GM18868 (cell line): Measurements from ENCODE around the gene SGPL1.
"Not testable (repeated sequence)": the region's sequence is repeated elsewhere in the genome, so short reads cannot be mapped to it uniquely, and the experiment has no call there.

Experiments
- ATAC-seq: cut with Tn5 transposase; IDR thresholded peaks from one replicate; pipeline ENCODE4 v1.9.1; 2021; ENCODE audit warnings: mild to moderate bottlenecking, moderate library complexity; ENCODE audit not compliant: unreplicated experiment

Gene SGPL1

DNA sequence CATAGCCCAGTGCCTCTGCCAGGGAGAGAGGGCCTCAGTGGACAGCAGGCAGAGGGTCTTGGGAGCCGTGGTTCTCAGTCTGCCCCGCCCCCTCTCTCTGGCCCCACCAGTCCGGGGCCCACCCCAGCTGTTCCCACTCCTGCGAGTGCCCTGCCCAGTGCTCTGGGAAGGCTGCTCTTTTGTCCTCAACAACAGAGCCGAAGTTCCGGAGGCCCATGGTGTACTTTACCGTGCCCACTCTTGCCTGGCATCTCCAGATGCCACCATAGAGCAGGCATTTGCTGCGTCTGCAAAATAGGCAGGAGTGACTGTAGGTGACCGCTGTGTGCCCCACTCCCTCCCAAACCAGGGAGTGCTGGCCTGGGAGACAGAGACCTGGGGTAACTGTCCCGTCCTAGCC, 101.9 kb downstream of the SGPL1 start:
- no peak for ATAC-seq

DNA sequence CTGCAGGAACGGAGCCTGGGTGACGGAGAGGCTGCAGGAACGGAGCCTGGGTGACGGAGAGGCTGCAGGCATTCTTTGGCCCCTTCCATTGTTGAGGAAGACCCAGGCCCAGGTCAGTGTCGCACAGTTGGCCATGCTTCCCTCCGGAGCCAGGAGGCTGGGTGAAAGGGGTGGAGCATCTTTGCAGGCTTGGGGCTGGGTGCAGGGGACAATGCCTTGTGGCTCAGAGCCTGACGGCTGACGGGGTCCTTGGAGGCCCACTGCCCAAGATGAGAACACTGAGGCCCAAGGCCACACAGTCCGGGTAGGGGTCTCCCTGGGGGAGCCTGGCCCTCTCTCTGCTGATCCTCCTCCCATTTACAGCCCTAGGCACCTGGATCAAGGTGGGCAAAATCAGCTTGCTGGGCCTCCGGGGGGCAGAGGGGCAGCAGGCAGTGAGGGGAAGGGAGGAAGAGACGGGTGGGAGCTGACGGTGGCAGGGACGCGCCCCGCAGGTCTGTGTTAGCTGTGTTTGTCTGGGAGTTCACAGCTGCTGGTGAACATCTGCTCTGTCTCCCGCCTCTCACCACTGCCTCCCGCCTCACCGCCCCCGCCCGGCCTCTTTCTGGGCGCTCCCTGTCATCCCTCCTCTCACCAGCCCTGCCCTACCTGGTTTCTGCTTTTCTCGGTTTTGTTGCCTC, 103.2 kb downstream of the SGPL1 start:
- ATAC-seq: no peak

DNA sequence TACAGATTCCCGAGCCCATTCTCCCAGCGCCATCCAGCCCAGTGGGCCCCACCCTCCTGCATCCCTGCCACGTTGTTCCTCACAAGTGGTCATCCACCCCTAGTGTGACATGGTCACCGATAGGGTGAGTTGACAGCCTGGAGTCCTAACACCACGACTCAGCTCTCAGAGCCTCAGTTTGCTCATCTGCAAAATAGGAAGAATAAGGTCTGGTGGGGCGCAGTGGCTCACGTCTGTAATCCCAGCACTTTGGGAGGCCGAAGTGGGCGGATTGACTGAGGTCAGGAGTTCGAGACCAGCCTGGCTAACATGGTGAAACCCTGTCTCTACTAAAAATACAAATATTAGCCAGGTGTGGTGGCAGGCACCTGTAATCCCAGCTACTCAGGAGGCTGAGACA, 104.2 kb downstream of the SGPL1 start:
- not testable (repeated sequence) for ATAC-seq

DNA sequence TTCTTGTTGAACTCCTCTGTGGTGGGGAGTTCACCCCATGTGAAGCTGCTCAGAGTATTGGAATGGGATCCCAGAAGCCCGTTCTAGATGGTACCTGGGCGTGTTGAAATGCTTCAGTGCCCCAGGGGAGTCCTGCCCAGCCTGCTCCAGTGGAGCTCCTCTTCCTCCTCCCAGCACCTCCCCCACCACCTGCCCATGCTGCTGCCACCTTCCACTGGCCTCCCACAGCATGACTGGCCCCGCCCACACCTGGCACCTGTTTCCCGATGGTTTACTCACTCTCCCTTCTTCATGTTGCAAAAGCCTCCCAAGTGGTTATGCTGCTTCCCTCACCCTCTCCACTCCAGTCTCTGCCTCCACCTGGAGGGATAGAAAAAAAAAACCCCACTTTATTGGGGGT, 104.8 kb downstream of the SGPL1 start:
- ATAC-seq: no peak

DNA sequence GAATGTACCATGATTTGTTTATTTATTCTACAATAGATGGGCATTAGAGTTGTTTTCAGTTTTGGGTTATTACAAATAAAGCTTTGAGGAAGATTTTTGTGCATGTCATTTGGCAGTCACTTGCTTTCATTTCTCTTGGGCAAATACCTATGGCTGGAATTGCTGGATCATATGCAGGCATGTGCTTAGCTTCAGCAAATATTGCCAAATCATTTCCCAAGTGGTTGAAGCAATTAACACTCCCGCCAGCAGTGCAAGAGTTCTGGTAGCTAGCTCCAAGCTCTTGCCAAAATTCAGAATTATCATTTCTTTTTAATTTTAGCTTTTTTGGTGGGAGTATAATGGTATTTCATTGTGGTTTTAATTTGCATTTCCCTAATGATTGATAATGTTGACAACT, 105.5 kb downstream of the SGPL1 start:
- no peak for ATAC-seq

- no peak for ATAC-seq
These were observed 107.9 kb downstream of the SGPL1 start for GRCh38 chr10:70923696-70924095.

DNA sequence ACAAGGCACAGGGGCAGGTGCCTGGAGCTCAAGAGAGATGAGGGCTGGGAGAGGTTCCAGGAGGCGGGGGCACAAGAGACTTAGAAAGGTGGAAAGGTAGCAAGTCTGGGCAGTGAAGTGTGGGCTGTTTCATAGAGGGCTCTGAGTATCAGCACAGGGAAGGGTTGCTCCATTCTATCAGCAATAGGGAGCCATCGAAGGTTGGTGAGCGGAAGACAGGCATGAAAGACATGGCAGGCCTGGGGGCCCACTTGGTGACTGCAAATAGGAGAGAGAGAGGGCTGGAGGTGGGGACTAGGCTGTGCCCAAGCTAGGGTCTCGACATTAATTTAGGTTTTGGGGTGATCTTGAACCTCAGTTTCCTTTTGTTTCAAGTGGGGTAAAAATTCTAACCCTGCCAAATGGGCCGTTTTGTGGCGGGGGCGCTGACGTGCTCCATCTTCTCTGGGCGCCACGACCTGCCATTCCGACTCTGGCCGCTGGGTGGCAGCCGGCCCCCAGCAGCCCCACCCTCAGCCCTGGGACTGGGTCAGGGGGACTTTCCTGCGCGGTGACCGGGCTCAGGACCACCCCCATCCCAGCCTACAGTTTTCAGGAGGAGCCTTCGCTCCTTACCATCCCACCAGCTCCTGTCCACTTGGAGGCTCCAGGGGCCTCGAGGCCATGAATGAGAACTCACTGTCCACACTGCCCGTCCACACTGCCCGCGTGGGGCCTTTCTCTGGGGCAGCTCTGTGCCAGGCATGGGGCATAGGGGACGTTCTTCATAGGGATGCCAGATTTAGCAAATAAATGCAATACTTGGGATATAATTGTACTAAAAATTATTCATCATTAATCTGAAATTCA, 109.9 kb downstream of the SGPL1 start:
- ATAC-seq: no peak

DNA sequence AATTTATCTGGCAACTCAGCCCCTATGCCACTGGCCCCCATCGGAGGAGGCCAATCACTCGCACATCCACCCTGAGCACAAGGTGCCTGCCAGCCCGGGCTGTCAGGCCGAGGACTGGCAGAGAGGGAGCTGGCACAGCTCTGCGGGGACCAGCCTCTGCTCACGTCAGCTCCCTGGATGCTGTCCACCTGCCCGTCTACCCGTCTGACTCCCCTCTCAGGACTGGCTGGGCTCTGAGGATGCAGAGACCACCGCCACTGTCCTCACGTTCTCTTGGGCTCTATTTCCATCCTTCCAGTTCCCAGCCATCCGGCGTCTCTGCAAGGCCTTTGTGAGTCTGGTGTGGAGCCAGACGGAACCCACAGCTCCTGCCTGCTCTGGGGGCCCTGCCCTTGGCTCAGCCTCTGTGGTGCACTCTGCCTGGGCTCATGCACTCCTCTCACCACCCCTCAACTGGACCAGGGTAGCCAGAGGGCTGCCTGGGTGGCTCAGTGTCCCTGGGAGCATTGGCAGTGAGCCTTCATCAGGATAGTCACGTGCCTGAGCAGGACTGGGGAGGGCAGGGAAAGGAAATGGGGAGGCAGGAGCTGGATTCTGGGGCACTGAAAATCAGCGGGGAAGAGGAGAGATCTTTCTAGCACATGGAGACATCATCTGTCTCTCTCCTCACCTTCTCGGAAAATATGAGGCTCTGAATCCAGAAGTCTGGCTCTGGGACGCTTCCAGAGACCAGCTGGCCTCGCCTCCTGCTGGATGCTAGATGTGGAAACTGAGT, 110.7 kb downstream of the SGPL1 start:
- ATAC-seq: no peak

- no peak for ATAC-seq
These were observed 111.6 kb downstream of the SGPL1 start for GRCh38 chr10:70927189-70927943.

DNA sequence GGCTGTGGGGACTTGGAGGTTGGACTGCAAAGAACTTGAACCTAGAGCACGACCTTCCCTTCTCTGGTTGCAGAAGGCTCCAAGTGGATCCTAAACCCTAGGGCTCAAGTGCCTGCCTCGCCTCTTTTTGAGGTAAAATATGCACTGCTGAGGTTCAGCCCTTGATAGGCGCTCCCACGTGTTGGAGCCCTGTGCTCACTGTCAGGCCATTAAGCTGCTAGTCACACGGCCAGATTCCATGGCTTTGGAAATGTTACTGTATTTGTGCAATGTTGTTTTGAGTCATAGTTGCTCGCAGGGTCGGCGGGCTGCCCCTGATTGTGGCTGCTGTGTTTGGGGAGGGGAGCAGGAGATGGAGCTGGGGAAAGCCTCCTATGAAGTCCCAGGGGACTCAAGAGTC, 112.4 kb downstream of the SGPL1 start:
- ATAC-seq: no peak

GRCh38 chr10:70930263-70931000, 114.7 kb downstream of the SGPL1 start:
- no peak for ATAC-seq
